HG03442 (cell line): ENCODE data around the gene NCF4.

Experiments
- ATAC-seq: cut with Tn5 transposase; IDR thresholded peaks from one replicate; pipeline ENCODE4 v1.9.1; 2021; ENCODE audit warnings: mild to moderate bottlenecking, moderate library complexity; ENCODE audit not compliant: unreplicated experiment

Gene NCF4

GRCh38 chr22:36918586-36919284 lies 57.9 kb downstream of the NCF4 start:
- no peak for ATAC-seq

- ATAC-seq, result no peak
These were observed 60.7 kb downstream of the NCF4 start for GRCh38 chr22:36921309-36922104.

GRCh38 chr22:36922105-36922608 lies 61.4 kb downstream of the NCF4 start:
- ATAC-seq, result no peak

GRCh38 chr22:36922711-36923110 lies 61.9 kb downstream of the NCF4 start:
- no peak for ATAC-seq

- ATAC-seq, result no peak
These were observed 62.5 kb downstream of the NCF4 start for GRCh38 chr22:36923131-36923788.

- no peak for ATAC-seq
These were observed 63.4 kb downstream of the NCF4 start for GRCh38 chr22:36924151-36924698.

- no peak for ATAC-seq
These were observed 64.8 kb downstream of the NCF4 start for GRCh38 chr22:36925388-36926290.

- no peak for ATAC-seq
These were observed 65.5 kb downstream of the NCF4 start for GRCh38 chr22:36926309-36926708.

- no peak for ATAC-seq
These were observed 66.1 kb downstream of the NCF4 start for GRCh38 chr22:36926721-36927435.
